K562 (cell line): ENCODE results near the gene CPNE8. TPM values are rescaled to one million over a fixed set of nuclear protein-coding genes. Genes with fewer than 3 reads are reported as not detected.

Experiments used
- ATAC-seq: fragments of 200-7000 bp; cut with Tn5 transposase; 3 replicates; pipeline ENCODE4 v1.9.1; 2020; ENCODE audit warnings: moderate library complexity
- BruUV-seq: library from RNA; stranded (reverse); fragments of 400-500 nt; replicated peaks from 2 replicates; lab custom pipeline; 2021; lab: Mats Ljungman, UMichigan
- CTCF ChIA-PET: fragments of 300-600 bp; formaldehyde crosslinking; extraction: SDS; loops from one replicate; lab custom pipeline; 2021; ENCODE audit warnings: low intra/inter-chr PET ratio; lab: Yijun Ruan, JAX
- POLR2A ChIA-PET: fragments of 300-600, 350-650 bp; sonication (Branson Sonifier 250); formaldehyde crosslinking; extraction: SDS; loops from one replicate; lab custom pipeline; 2021; ENCODE audit warnings: antibody characterized with exemption, inconsistent platforms; lab: Yijun Ruan, JAX
- DNase-seq, 4 experiments: peaks; one replicate each; pipeline versions ENCODE4 v3.0.0 to v3.0.0-alpha.2; 2011 to 2018; ENCODE audit warnings: low spot score in 3 of 4, mixed read lengths in 3 of 4; ENCODE audit errors: extremely low read depth in 1 of 4
- FAIRE-seq: peaks from 2 replicates; lab custom pipeline; 2011; peaks lifted over from hg19 to GRCh38; lab: Jason Lieb, UNC
- H2AFZ ChIP-seq: 2 replicates; pipeline ENCODE4 v1.6.0; 2011; ENCODE audit warnings: low read depth, low read length, control low read depth, inconsistent platforms
- H3K27ac ChIP-seq: fragments of 200-600 bp; 3 replicates; pipeline ENCODE4 v1.8.0; 2011; ENCODE audit warnings: low read depth, mild to moderate bottlenecking, control low read depth, inconsistent platforms, low read length, moderate library complexity, mixed read lengths; ENCODE audit errors: extremely low read depth
- H3K27me3 ChIP-seq, 2 experiments: fragments of 300-600 bp in 1 of 2; 2 replicates in 1 of 2; 3 replicates in 1 of 2; pipeline versions ENCODE4 v1.6.0 to v1.8.0; 2011; ENCODE audit warnings: inconsistent platforms in 2 of 2, low read length in 2 of 2, mild to moderate bottlenecking in 1 of 2, mixed read lengths in 1 of 2, moderate library complexity in 1 of 2; ENCODE audit not compliant: control insufficient read depth in 2 of 2, insufficient read depth in 2 of 2
- H3K36me3 ChIP-seq: fragments of 300-600 bp; 3 replicates; pipeline ENCODE4 v1.8.0; 2011; ENCODE audit warnings: mild to moderate bottlenecking, low read length, inconsistent platforms; ENCODE audit not compliant: control insufficient read depth, insufficient read depth
- H3K4me1 ChIP-seq, 2 experiments: fragments of 200-600 bp in 1 of 2; replicated peaks in 1 of 2; 2 replicates in 1 of 2; 3 replicates in 1 of 2; pipeline versions ENCODE4 v1.5.1 to v1.8.0; 2011; ENCODE audit warnings: inconsistent platforms in 2 of 2, low read length in 2 of 2, mild to moderate bottlenecking in 1 of 2, mixed read lengths in 1 of 2, moderate library complexity in 1 of 2; ENCODE audit not compliant: control insufficient read depth in 2 of 2, insufficient read depth in 2 of 2
- H3K4me2 ChIP-seq: 2 replicates; pipeline ENCODE4 v1.6.1; 2011; ENCODE audit warnings: low read length, control low read depth, inconsistent platforms, mixed read lengths; ENCODE audit not compliant: insufficient read depth
- H3K4me3 ChIP-seq: fragments of 200-600 bp; sonication (generic), shearing (Covaris generic); 2 replicates; pipeline ENCODE4 v1.5.1; 2016; ENCODE audit warnings: control low read depth, inconsistent platforms
- H3K79me2 ChIP-seq: fragments of 200-600 bp; 3 replicates; pipeline ENCODE4 v1.8.0; 2011; ENCODE audit warnings: low read length, inconsistent platforms; ENCODE audit not compliant: control insufficient read depth, insufficient read depth
- H3K9ac ChIP-seq, 2 experiments: 2 replicates each; pipeline versions ENCODE4 v1.6.0 to v1.6.1; 2011; ENCODE audit warnings: low read depth in 2 of 2, low read length in 2 of 2, control low read depth in 1 of 2, inconsistent platforms in 1 of 2, mild to moderate bottlenecking in 1 of 2, mixed read lengths in 1 of 2; ENCODE audit not compliant: insufficient read depth in 1 of 2
- H3K9me1 ChIP-seq: one replicate; pipeline ENCODE4 v1.6.0; 2011; ENCODE audit warnings: inconsistent platforms, mild to moderate bottlenecking, low read length, moderate library complexity; ENCODE audit not compliant: control insufficient read depth, insufficient read depth
- H3K9me3 ChIP-seq: replicated peaks from 2 replicates; pipeline ENCODE4 v1.5.1; 2011; ENCODE audit warnings: low read depth, low read length, inconsistent platforms; ENCODE audit not compliant: control insufficient read depth, insufficient read depth
- H4K20me1 ChIP-seq: replicated peaks from 2 replicates; pipeline ENCODE4 v1.6.1; 2011; ENCODE audit warnings: low read length, inconsistent platforms, mixed read lengths; ENCODE audit not compliant: control insufficient read depth, insufficient read depth
- ATF3 ChIP-seq, 2 experiments: fragments of 450-650 bp in 1 of 2; sonication (generic) in 1 of 2; formaldehyde crosslinking in 1 of 2; IDR thresholded peaks in 1 of 2; conservative IDR thresholded peaks in 1 of 2; 2 replicates each; pipeline versions ENCODE4 v1.6.1 to v1.8.1; 2016 to 2023; ENCODE audit warnings: mild to moderate bottlenecking in 2 of 2, moderate library complexity in 2 of 2, inconsistent platforms in 1 of 2, missing genetic modification reagents in 1 of 2
- CEBPG ChIP-seq, 3 experiments: fragments of 200-800 bp in 1 of 3; sonication (Bioruptor generic) in 1 of 3; sonication (generic) in 1 of 3; formaldehyde crosslinking in 1 of 3; IDR thresholded peaks in 2 of 3; conservative IDR thresholded peaks in 1 of 3; 2 replicates each; pipeline versions ENCODE4 v1.6.1 to v1.8.0; 2016 to 2022; ENCODE audit warnings: missing compliant biosample characterization in 2 of 3, missing genetic modification characterization in 2 of 3, mild to moderate bottlenecking in 1 of 3, missing genetic modification reagents in 1 of 3
- ZNF311 ChIP-seq: fragments of 250-450 bp; sonication (Bioruptor Pico); IDR thresholded peaks from 2 replicates; pipeline ENCODE4 v1.4.0; 2020; ENCODE audit warnings: mild to moderate bottlenecking, moderate library complexity
- WGBS: fragments of 100-300 bp; shearing (Covaris generic); methylation state at CpG from one replicate; pipeline ENCODE4 v1.1.6; 2016; ENCODE audit warnings: low coverage, mixed read lengths; ENCODE audit not compliant: insufficient coverage; ENCODE audit errors: missing lambda C conversion rate; 5-methylcytosine and 5-hydroxymethylcytosine counted together
- in situ Hi-C: fragments of 300-500 bp; cut with MboI; formaldehyde crosslinking; loops from 4 replicates; pipeline ENCODE4 v1.15.0; 2018; ENCODE audit warnings: inconsistent platforms, mixed read lengths
- intact Hi-C: fragments of 100-400 bp; cut with micrococcal nuclease; formaldehyde crosslinking; loops from 2 replicates; pipeline ENCODE4 v1.14.2; 2022
- polyA plus RNA-seq, 8 experiments: library from polyadenylated mRNA; depleted of rRNA in 4 of 8; stranded (reverse) in 5 of 8; unstranded in 3 of 8; fragments of >200 nt; fragmentation: Nextera tagmentation in 2 of 8; fragmentation: Illumina TruSeq in 1 of 8; extraction: Ambion mirVana in 2 of 8; extraction: Trizol in 1 of 8; gene quantifications; 2 replicates each; pipeline versions ENCODE4 v1.2.1 to v1.2.3, GENCODE V29; 2011 to 2014; ENCODE audit warnings: inconsistent platforms in 1 of 8, missing spikeins in 1 of 8
- total RNA-seq, 7 experiments: library from RNA; depleted of rRNA in 6 of 7; stranded (reverse); fragments of >200 nt in 6 of 7; fragmentation: Illumina TruSeq in 2 of 7; extraction: Trizol in 2 of 7; gene quantifications; 2 replicates each; pipeline versions ENCODE4 v1.2.1 to v1.2.3, GENCODE V29; 2011 to 2021; ENCODE audit warnings: low replicate concordance in 1 of 7
- TF ChIP-seq, protein P1 (sequence below): fragments of 250-450 bp; sonication (Bioruptor Pico); IDR thresholded peaks from 2 replicates; pipeline ENCODE4 v1.8.0; 2021; ENCODE audit warnings: mild to moderate bottlenecking, moderate library complexity

Gene CPNE8
- total and polyA plus RNA-seq, 9 of the 15 experiments (the other 6 are each of a cell fraction or from before 2014, with no cell fraction given): 2.4 to 7.0 (median 4.2) TPM

DNA sequence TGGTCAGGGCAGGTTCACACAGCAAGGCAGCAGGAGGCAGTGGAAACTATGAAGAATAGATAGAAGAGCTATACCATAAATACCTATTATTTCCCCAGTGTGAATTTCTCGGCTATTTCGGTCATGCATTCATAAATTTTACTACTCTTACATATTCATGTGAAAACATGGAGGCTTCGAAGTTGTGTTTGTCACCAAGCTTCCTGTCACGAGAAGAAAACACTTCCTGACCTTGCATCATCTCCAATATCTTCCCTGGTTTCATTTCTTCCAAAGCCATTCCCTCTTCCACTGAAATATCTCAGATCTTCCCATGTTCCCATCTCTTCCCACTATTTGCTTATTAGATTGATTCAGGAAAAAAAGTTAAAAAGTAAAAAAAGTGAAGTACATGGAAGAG lies 80.4 kb downstream of the CPNE8 start:
- Histone ChIP-seq H3K9me1 (no peaks in the 10 kb centered on the region), H3K27ac (no peak overlapping the region), H3K4me3 (no peak overlapping the region), H3K27me3 (no peaks in the 10 kb centered on the region), H2AFZ (no peak overlapping the region), H3K4me2 (no peak overlapping the region), H3K36me3 (no peaks in the 10 kb centered on the region), H3K4me1 (no peaks in the 10 kb centered on the region; a peak in 1 of 5 replicates), H3K79me2 (no peaks in the 10 kb centered on the region), H3K9ac (no peak overlapping the region), H3K9me3 (no peaks in the 10 kb centered on the region), H4K20me1 (no peaks in the 10 kb centered on the region)
- ChIA-PET POLR2A (no interaction called here), CTCF (no interaction called here)
- 17% methylated on average over 4 of the region's 4 CpGs for WGBS
- intact Hi-C loops (no loop called here), in situ Hi-C loops (no loop called here)
- TF ChIP-seq ZNF311 (CRISPR knock-in tag) (peak; percentile 39; the same call in 1 of the 2 replicates), ATF3 (IDR thresholded peaks at IDR 0.05) (peak; percentile 29; the same call in 1 of the 2 replicates), ATF3 (CRISPR knock-in tag; conservative IDR thresholded peaks at IDR 0.05) (no peak), CEBPG (CRISPR knock-in tag; IDR thresholded peaks at IDR 0.05) (no peak), CEBPG (tag; conservative IDR thresholded peaks at IDR 0.05 in 1 of 2, IDR thresholded peaks at IDR 0.05 in 1 of 2) (peak in 1 of 2 experiments; percentile 46; a peak in 1 of 4 replicates)
- TF ChIP-seq, protein P1, sequence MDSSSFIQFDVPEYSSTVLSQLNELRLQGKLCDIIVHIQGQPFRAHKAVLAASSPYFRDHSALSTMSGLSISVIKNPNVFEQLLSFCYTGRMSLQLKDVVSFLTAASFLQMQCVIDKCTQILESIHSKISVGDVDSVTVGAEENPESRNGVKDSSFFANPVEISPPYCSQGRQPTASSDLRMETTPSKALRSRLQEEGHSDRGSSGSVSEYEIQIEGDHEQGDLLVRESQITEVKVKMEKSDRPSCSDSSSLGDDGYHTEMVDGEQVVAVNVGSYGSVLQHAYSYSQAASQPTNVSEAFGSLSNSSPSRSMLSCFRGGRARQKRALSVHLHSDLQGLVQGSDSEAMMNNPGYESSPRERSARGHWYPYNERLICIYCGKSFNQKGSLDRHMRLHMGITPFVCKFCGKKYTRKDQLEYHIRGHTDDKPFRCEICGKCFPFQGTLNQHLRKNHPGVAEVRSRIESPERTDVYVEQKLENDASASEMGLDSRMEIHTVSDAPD (CRISPR knock-in tag): no peak
- DNase-seq (peak in 1 of 4 experiments; percentile 6), ATAC-seq (no peak), FAIRE-seq (no peak)
- BruUV-seq: no TSS peak
